Fibroblast of lung (primary cell): ENCODE measurements around the gene GGT7. TPM values are rescaled to one million over a fixed set of nuclear protein-coding genes. Genes with fewer than 3 reads are reported as not detected.

Experiments
- DNase-seq, 2 donors: peaks; one replicate each; pipeline versions ENCODE4 v3.0.0 to v3.0.0-alpha.2; 2010; ENCODE audit warnings: low read depth in 2 of 2
- H2AFZ ChIP-seq: 2 replicates; pipeline ENCODE4 v1.5.1; 2012; ENCODE audit warnings: low read length, control low read depth, inconsistent platforms
- H3K27ac ChIP-seq: 2 replicates; pipeline ENCODE4 v1.5.1; 2011; ENCODE audit warnings: low read length, control low read depth; ENCODE audit not compliant: insufficient read depth
- H3K27me3 ChIP-seq: 2 replicates; pipeline ENCODE4 v1.5.1; 2011; ENCODE audit warnings: mild to moderate bottlenecking, low read length; ENCODE audit not compliant: control insufficient read depth, insufficient read depth
- H3K36me3 ChIP-seq: 2 replicates; pipeline ENCODE4 v1.5.1; 2011; ENCODE audit warnings: low read length; ENCODE audit not compliant: control insufficient read depth, insufficient read depth
- H3K4me1 ChIP-seq: 2 replicates; pipeline ENCODE4 v1.5.1; 2011; ENCODE audit warnings: low read length; ENCODE audit not compliant: control insufficient read depth, insufficient read depth; ENCODE audit errors: extremely low read depth
- H3K4me2 ChIP-seq: 2 replicates; pipeline ENCODE4 v1.5.1; 2011; ENCODE audit warnings: low read length, control low read depth; ENCODE audit not compliant: insufficient read depth; ENCODE audit errors: extremely low read depth
- H3K4me3 ChIP-seq, 4 experiments: fragments of 200-600 bp in 1 of 4; sonication (generic) in 1 of 4; replicated peaks in 1 of 4; 2 replicates each; pipeline ENCODE4 v1.5.1; 2011 to 2016; ENCODE audit warnings: low read length in 4 of 4, low read depth in 3 of 4, mild to moderate bottlenecking in 3 of 4, control low read depth in 2 of 4, inconsistent platforms in 1 of 4, mixed read lengths in 1 of 4; ENCODE audit not compliant: insufficient read depth in 1 of 4; ENCODE audit errors: control extremely low read depth in 1 of 4
- H3K79me2 ChIP-seq: 2 replicates; pipeline ENCODE4 v1.5.1; 2012; ENCODE audit warnings: mild to moderate bottlenecking, low read length, inconsistent platforms; ENCODE audit not compliant: control insufficient read depth, insufficient read depth
- H3K9ac ChIP-seq: 2 replicates; pipeline ENCODE4 v1.5.1; 2011; ENCODE audit warnings: mild to moderate bottlenecking, low read length, control low read depth; ENCODE audit not compliant: insufficient read depth
- H3K9me3 ChIP-seq: 2 replicates; pipeline ENCODE4 v1.5.1; 2012; ENCODE audit warnings: low read depth, low read length; ENCODE audit not compliant: control insufficient read depth, insufficient read depth
- H4K20me1 ChIP-seq: 2 replicates; pipeline ENCODE4 v1.5.1; 2011; ENCODE audit warnings: low read length; ENCODE audit not compliant: control insufficient read depth, insufficient read depth; ENCODE audit errors: extremely low read depth
- EZH2 ChIP-seq: IDR thresholded peaks from 2 replicates; pipeline ENCODE4 v1.5.1; 2012; ENCODE audit warnings: low read length, control low read depth, mild to moderate bottlenecking; ENCODE audit errors: missing control alignments
- polyA plus RNA-seq, 2 donors: library from polyadenylated mRNA; depleted of rRNA in 1 of 2; stranded (reverse) in 1 of 2; unstranded in 1 of 2; fragments of >200 nt; gene quantifications; 2 replicates each; pipeline ENCODE4 v1.2.1, GENCODE V29; 2011 to 2012; ENCODE audit warnings: missing spikeins in 1 of 2
- total RNA-seq: library from RNA; depleted of rRNA; stranded (reverse); fragments of >200 nt; gene quantifications from 2 replicates; pipeline ENCODE4 v1.2.1, GENCODE V29; 2014
- TF ChIP-seq, protein P1 (sequence below), 2 donors: IDR thresholded peaks in 1 of 2; conservative IDR thresholded peaks in 1 of 2; 1 replicate in 1 of 2; 2 replicates in 1 of 2; pipeline ENCODE4 v1.5.1; 2011 to 2012; ENCODE audit warnings: low read length in 2 of 2, control low read depth in 1 of 2, inconsistent platforms in 1 of 2, low read depth in 1 of 2, mild to moderate bottlenecking in 1 of 2

Gene GGT7
- total and polyA plus RNA-seq, 2 donors (not counting 1 experiment from before 2014, with no cell fraction given) = 10.3 to 15.2 TPM

DNA sequence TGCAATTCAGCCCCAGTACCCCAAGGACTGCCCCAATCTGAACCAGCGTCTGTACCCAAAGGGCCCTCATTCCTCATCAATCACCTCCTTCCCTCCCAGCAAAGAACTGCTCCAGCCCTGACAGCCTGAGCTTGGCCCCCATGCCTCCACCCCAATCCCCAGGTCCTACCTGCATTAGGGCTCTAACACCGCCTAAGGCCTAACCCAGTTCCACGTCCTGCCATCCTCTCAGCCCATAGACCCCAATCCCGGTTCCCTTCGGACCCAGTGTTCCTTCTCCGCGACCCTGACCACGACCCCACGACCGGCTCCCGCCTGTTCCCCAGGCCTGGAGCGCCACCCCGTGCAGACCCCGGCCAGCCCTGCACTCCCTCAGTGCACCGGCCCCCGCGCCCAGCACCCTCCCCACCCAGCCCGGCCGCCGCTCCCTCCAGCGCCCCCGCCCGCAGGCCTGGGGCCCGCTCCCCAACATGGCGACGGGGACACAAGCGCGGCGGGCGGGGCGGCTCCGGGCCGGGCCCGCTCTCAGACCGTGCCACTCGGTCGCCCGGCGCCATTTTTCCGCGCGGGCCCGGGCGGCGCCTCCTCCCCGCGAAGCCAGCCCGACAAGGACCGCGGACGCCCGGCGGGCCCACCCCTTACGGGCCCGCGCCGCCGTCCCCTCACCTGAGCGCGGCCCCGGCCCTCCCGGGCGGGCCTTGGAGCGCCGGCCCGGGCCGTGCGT lies 47.7 kb downstream of the GGT7 start:
- peak; percentile 32 to 40 for DNase-seq
- no peaks in the 10 kb centered on the region for H3K36me3 ChIP-seq
- H3K27me3 ChIP-seq = peaks cover 1% of the 10 kb centered on the region
- peak overlapping the region; percentile 68 for H2AFZ ChIP-seq
- peak overlapping the region; percentile 73 for H3K4me2 ChIP-seq
- peak overlapping the region; percentile 88 for H3K9ac ChIP-seq
- peak overlapping the region; percentile 72 for H3K27ac ChIP-seq
- H3K4me1 ChIP-seq = peaks cover 4% of the 10 kb centered on the region
- H3K4me3 ChIP-seq = peak overlapping the region; percentile 84 to 98 (median 93)
- H3K9me3 ChIP-seq = no peaks in the 10 kb centered on the region
- no peak for TF ChIP-seq EZH2
- TF ChIP-seq, protein P1, sequence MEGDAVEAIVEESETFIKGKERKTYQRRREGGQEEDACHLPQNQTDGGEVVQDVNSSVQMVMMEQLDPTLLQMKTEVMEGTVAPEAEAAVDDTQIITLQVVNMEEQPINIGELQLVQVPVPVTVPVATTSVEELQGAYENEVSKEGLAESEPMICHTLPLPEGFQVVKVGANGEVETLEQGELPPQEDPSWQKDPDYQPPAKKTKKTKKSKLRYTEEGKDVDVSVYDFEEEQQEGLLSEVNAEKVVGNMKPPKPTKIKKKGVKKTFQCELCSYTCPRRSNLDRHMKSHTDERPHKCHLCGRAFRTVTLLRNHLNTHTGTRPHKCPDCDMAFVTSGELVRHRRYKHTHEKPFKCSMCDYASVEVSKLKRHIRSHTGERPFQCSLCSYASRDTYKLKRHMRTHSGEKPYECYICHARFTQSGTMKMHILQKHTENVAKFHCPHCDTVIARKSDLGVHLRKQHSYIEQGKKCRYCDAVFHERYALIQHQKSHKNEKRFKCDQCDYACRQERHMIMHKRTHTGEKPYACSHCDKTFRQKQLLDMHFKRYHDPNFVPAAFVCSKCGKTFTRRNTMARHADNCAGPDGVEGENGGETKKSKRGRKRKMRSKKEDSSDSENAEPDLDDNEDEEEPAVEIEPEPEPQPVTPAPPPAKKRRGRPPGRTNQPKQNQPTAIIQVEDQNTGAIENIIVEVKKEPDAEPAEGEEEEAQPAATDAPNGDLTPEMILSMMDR (conservative IDR thresholded peaks at IDR 0.05 in 1 of 2, IDR thresholded peaks at IDR 0.05 in 1 of 2; ENCODE audit: low read depth in 1 of 2, low read length in 2 of 2) = no peak
- no peaks in the 10 kb centered on the region for H4K20me1 ChIP-seq
- H3K79me2 ChIP-seq = peaks cover 48% of the 10 kb centered on the region

DNA sequence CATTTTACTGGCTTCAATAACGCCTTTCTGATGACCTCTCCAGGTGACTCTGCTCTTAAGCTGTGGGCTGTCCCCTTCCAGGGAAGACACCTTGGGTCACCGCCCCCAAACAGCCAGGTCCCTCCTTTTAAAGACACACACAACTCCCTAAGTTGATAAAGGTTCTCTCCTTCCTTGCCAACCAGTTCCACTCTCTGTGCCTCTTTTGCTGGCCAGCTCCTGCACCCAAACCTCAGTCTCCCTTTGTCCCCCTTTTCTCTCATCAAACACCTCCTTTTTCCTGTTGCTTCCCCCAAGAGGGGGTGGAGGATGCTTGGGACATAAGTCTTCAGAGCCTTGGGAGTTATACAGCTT lies 48.2 kb downstream of the GGT7 start:
- Histone ChIP-seq H3K36me3 (no peaks in the 10 kb centered on the region), H3K9ac (peak overlapping the region; percentile 88), H3K27ac (peak overlapping the region; percentile 72), H2AFZ (peak overlapping the region; percentile 68), H3K79me2 (peaks cover 53% of the 10 kb centered on the region), H3K27me3 (no peaks in the 10 kb centered on the region), H3K4me3 (peak overlapping the region; percentile 84 to 98 (median 93)), H3K4me2 (peak overlapping the region; percentile 73), H3K4me1 (peaks cover 4% of the 10 kb centered on the region), H4K20me1 (no peaks in the 10 kb centered on the region), H3K9me3 (no peaks in the 10 kb centered on the region)
- TF ChIP-seq, protein P1 (conservative IDR thresholded peaks at IDR 0.05 in 1 of 2, IDR thresholded peaks at IDR 0.05 in 1 of 2; ENCODE audit: low read depth in 1 of 2, low read length in 2 of 2) = no peak
- TF ChIP-seq EZH2 = no peak
- peak; percentile 45 for DNase-seq

DNA sequence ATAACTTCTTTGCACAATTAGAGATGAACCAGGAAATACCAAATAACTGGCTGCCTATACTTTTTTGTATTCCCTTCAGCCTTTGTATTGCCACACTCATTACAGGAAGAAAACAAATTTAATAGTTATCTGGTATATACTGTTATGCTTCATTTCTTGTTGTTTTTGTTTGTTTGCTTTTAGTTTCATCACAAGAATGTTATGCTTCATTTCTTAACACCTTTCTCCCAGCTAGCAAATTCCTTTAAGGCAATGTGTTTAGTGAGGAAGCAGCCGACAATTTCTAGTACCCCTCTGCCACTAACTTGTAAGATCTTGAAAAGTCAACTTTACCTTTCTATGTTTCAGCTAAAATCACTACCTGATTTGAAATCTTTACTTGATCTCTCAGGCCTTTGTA lies 48.6 kb downstream of the GGT7 start:
- DNase-seq = no peak
- H2AFZ ChIP-seq = no peak overlapping the region

More for the DNA sequence above, 48.6 kb downstream of the GGT7 start:
- Histone ChIP-seq H3K9ac (no peak overlapping the region), H3K4me2 (peak overlapping the region; percentile 73), H3K4me3 (peak overlapping the region; percentile 84 to 98 (median 93)), H3K27ac (peak overlapping the region; percentile 72), H3K79me2 (peaks cover 57% of the 10 kb centered on the region), H4K20me1 (no peaks in the 10 kb centered on the region), H3K9me3 (no peaks in the 10 kb centered on the region), H3K4me1 (peaks cover 4% of the 10 kb centered on the region), H3K27me3 (no peaks in the 10 kb centered on the region), H3K36me3 (no peaks in the 10 kb centered on the region)
- no peak for TF ChIP-seq EZH2
- TF ChIP-seq, protein P1 (conservative IDR thresholded peaks at IDR 0.05 in 1 of 2, IDR thresholded peaks at IDR 0.05 in 1 of 2; ENCODE audit: low read depth in 1 of 2, low read length in 2 of 2) = no peak
